ENCODE measurements around the gene FAM83D. TPM values are rescaled to one million over a fixed set of nuclear protein-coding genes. Genes with fewer than 3 reads are reported as not detected.

FAM83D gene
- total RNA-seq, 1 experiment from 2014 or later: 86.3 TPM

GRCh38 chr20:38997622-38998021, 71.4 kb downstream of the FAM83D start:
- BruUV-seq (replicated peaks): no TSS peak
- Histone ChIP-seq H3K4me1 (no peaks in the 10 kb centered on the region), H3K9me3 (no peaks in the 10 kb centered on the region), H3K36me3 (ENCODE audit: control insufficient read depth, insufficient read depth, low read length) (peaks cover 3% of the 10 kb centered on the region; the same call in 1 of the 2 replicates), H3K4me3 (ENCODE audit: low read depth, low read length) (no peak overlapping the region), H3K27me3 (replicated peaks; ENCODE audit: control insufficient read depth, insufficient read depth, low read length) (no peaks in the 10 kb centered on the region)
- peak overlapping the region; percentile 1 for H3K27ac Mint-ChIP-seq (ENCODE audit: unreplicated experiment)
- no peak for TF ChIP-seq CTCF (IDR thresholded peaks at IDR 0.05; ENCODE audit: insufficient read depth in 1 of 2, low read depth in 1 of 2, low read length in 1 of 2, severe bottlenecking in 1 of 2, unreplicated experiment in 1 of 2)
- DNase-seq: no peak
- no peaks in the 10 kb centered on the region for H3K27me3 Mint-ChIP-seq (ENCODE audit: insufficient read depth, unreplicated experiment)
- POLR2A ChIA-PET: no interaction called here
- H3K4me1 Mint-ChIP-seq (ENCODE audit: low read depth, unreplicated experiment): no peaks in the 10 kb centered on the region
- CTCF ChIA-PET: interaction anchor here (0.5 kb wide), 1 partner anchor 9 kb away, joined by 4 read pairs; no protein-coding TSS in a partner anchor
- no peak overlapping the region for H3K4me3 Mint-ChIP-seq (ENCODE audit: unreplicated experiment)
- no peaks in the 10 kb centered on the region for H3K9me3 Mint-ChIP-seq (ENCODE audit: unreplicated experiment)
- intact Hi-C loops (cut with micrococcal nuclease; ENCODE audit: unreplicated experiment): no loop called here
- H3K36me3 Mint-ChIP-seq (ENCODE audit: insufficient read depth, unreplicated experiment): peaks cover 39% of the 10 kb centered on the region

- Histone ChIP-seq H3K4me3 (ENCODE audit: low read depth, low read length) (no peak overlapping the region), H3K9me3 (no peaks in the 10 kb centered on the region), H3K4me1 (no peaks in the 10 kb centered on the region), H3K36me3 (ENCODE audit: control insufficient read depth, insufficient read depth, low read length) (peaks cover 3% of the 10 kb centered on the region; the same call in 1 of the 2 replicates), H3K27me3 (replicated peaks; ENCODE audit: control insufficient read depth, insufficient read depth, low read length) (no peaks in the 10 kb centered on the region)
- intact Hi-C loops (cut with micrococcal nuclease; ENCODE audit: unreplicated experiment): no loop called here
- BruUV-seq (replicated peaks): no TSS peak
- no peak overlapping the region for H3K27ac Mint-ChIP-seq (ENCODE audit: unreplicated experiment)
- DNase-seq: no peak
- peaks cover 46% of the 10 kb centered on the region for H3K36me3 Mint-ChIP-seq (ENCODE audit: insufficient read depth, unreplicated experiment)
- no peaks in the 10 kb centered on the region for H3K27me3 Mint-ChIP-seq (ENCODE audit: insufficient read depth, unreplicated experiment)
- no peaks in the 10 kb centered on the region for H3K9me3 Mint-ChIP-seq (ENCODE audit: unreplicated experiment)
- H3K4me3 Mint-ChIP-seq (ENCODE audit: unreplicated experiment): no peak overlapping the region
- TF ChIP-seq CTCF (IDR thresholded peaks at IDR 0.05; ENCODE audit: insufficient read depth in 1 of 2, low read depth in 1 of 2, low read length in 1 of 2, severe bottlenecking in 1 of 2, unreplicated experiment in 1 of 2): no peak
- no peaks in the 10 kb centered on the region for H3K4me1 Mint-ChIP-seq (ENCODE audit: low read depth, unreplicated experiment)
- ChIA-PET CTCF (no interaction called here), POLR2A (no interaction called here)
Measured at GRCh38 chr20:38999217-38999616, 73.0 kb downstream of the FAM83D start.

- no peak overlapping the region for H3K27ac Mint-ChIP-seq (ENCODE audit: unreplicated experiment)
- no peaks in the 10 kb centered on the region for H3K27me3 Mint-ChIP-seq (ENCODE audit: insufficient read depth, unreplicated experiment)
- ChIA-PET POLR2A (no interaction called here), CTCF (interaction anchor here (0.8 kb wide), 1 partner anchor 81 kb away, joined by 4 read pairs; no protein-coding TSS in a partner anchor)
- Histone ChIP-seq H3K36me3 (ENCODE audit: control insufficient read depth, insufficient read depth, low read length) (peaks cover 6% of the 10 kb centered on the region; the same call in 1 of the 2 replicates), H3K9me3 (no peaks in the 10 kb centered on the region), H3K27me3 (replicated peaks; ENCODE audit: control insufficient read depth, insufficient read depth, low read length) (no peaks in the 10 kb centered on the region), H3K4me1 (no peaks in the 10 kb centered on the region), H3K4me3 (ENCODE audit: low read depth, low read length) (no peak overlapping the region)
- no TSS peak for BruUV-seq (replicated peaks)
- H3K4me3 Mint-ChIP-seq (ENCODE audit: unreplicated experiment): no peak overlapping the region
- no peak for TF ChIP-seq CTCF (IDR thresholded peaks at IDR 0.05; ENCODE audit: insufficient read depth in 1 of 2, low read depth in 1 of 2, low read length in 1 of 2, severe bottlenecking in 1 of 2, unreplicated experiment in 1 of 2)
- DNase-seq: no peak
- H3K4me1 Mint-ChIP-seq (ENCODE audit: low read depth, unreplicated experiment): no peaks in the 10 kb centered on the region
- peaks cover 46% of the 10 kb centered on the region for H3K36me3 Mint-ChIP-seq (ENCODE audit: insufficient read depth, unreplicated experiment)
- no peaks in the 10 kb centered on the region for H3K9me3 Mint-ChIP-seq (ENCODE audit: unreplicated experiment)
- intact Hi-C loops (cut with micrococcal nuclease; ENCODE audit: unreplicated experiment): no loop called here
Measured at GRCh38 chr20:38999965-39000910, 74.0 kb downstream of the FAM83D start.

Other genes starting within 250 kb of the FAM83D start
- not detected in 2 replicates for gene SLC32A1, start 201.9 kb upstream of the FAM83D start, total RNA-seq (2022)
- gene ACTR5, start 178.0 kb upstream of the FAM83D start, total RNA-seq (2022): 18.2 and 20.0 TPM in 2 replicates
- gene PPP1R16B, start 120.7 kb upstream of the FAM83D start, total RNA-seq (2022): not detected in 2 replicates
- gene DHX35, start 35.9 kb downstream of the FAM83D start, total RNA-seq (2022): 25.0 and 29.5 TPM in 2 replicates

Data from Caco-2 (cell line).